ENCODE data around the gene FUT8.

FUT8 gene

GRCh38 chr14:65772466-65772865, 359.9 kb downstream of the FUT8 start:
- Histone ChIP-seq H3K27me3 (no peaks in the 10 kb centered on the region), H3K27ac (no peak overlapping the region), H3K9me3 (no peaks in the 10 kb centered on the region), H3K36me3 (no peaks in the 10 kb centered on the region), H3K4me1 (no peaks in the 10 kb centered on the region), H3K4me3 (no peak overlapping the region)
- intact Hi-C loops (cut with DNase I; ENCODE audit: low total_unique reads) = no loop called here
- no peak for TF ChIP-seq CTCF (IDR thresholded peaks at IDR 0.05)
- no peak for DNase-seq

- H3K27me3 ChIP-seq = no peaks in the 10 kb centered on the region
- H3K9me3 ChIP-seq = no peaks in the 10 kb centered on the region
- H3K36me3 ChIP-seq = no peaks in the 10 kb centered on the region
- H3K4me3 ChIP-seq = no peak overlapping the region
- intact Hi-C loops (cut with DNase I; ENCODE audit: low total_unique reads) = no loop called here
- no peak overlapping the region for H3K27ac ChIP-seq
- no peaks in the 10 kb centered on the region for H3K4me1 ChIP-seq
- TF ChIP-seq CTCF (IDR thresholded peaks at IDR 0.05) = no peak
- DNase-seq = no peak
These were observed 360.5 kb downstream of the FUT8 start for GRCh38 chr14:65772921-65773574.

GRCh38 chr14:65774041-65774440, 361.5 kb downstream of the FUT8 start:
- no peak for TF ChIP-seq CTCF (IDR thresholded peaks at IDR 0.05)
- H3K27ac ChIP-seq = no peak overlapping the region
- no peaks in the 10 kb centered on the region for H3K9me3 ChIP-seq
- no peaks in the 10 kb centered on the region for H3K36me3 ChIP-seq
- H3K4me3 ChIP-seq = no peak overlapping the region
- DNase-seq = no peak
- no peaks in the 10 kb centered on the region for H3K4me1 ChIP-seq
- intact Hi-C loops (cut with DNase I; ENCODE audit: low total_unique reads) = no loop called here
- H3K27me3 ChIP-seq = no peaks in the 10 kb centered on the region

GRCh38 chr14:65776193-65776852, 363.8 kb downstream of the FUT8 start:
- DNase-seq = no peak
- TF ChIP-seq CTCF (IDR thresholded peaks at IDR 0.05) = no peak
- no peaks in the 10 kb centered on the region for H3K4me1 ChIP-seq
- intact Hi-C loops (cut with DNase I; ENCODE audit: low total_unique reads) = no loop called here
- H3K9me3 ChIP-seq = no peaks in the 10 kb centered on the region
- no peak overlapping the region for H3K27ac ChIP-seq
- H3K4me3 ChIP-seq = no peak overlapping the region
- no peaks in the 10 kb centered on the region for H3K36me3 ChIP-seq
- H3K27me3 ChIP-seq = no peaks in the 10 kb centered on the region

GRCh38 chr14:65780566-65780965, 368.0 kb downstream of the FUT8 start:
- H3K4me3 ChIP-seq = no peak overlapping the region
- H3K9me3 ChIP-seq = no peaks in the 10 kb centered on the region
- no peak for TF ChIP-seq CTCF (IDR thresholded peaks at IDR 0.05)
- no peaks in the 10 kb centered on the region for H3K4me1 ChIP-seq
- intact Hi-C loops (cut with DNase I; ENCODE audit: low total_unique reads) = no loop called here
- H3K27me3 ChIP-seq = no peaks in the 10 kb centered on the region
- H3K36me3 ChIP-seq = no peaks in the 10 kb centered on the region
- no peak overlapping the region for H3K27ac ChIP-seq
- DNase-seq = no peak

Measured in tibial artery (tissue), 4 donors.